Stimulated activated CD4-positive, alpha-beta T cell treated with anti-CD3 and anti-CD28 coated beads, Interleukin-2, amount 100 ng/mL, for 24 hours (primary cell): Measurements from ENCODE around the gene MAPK11.

Source experiments
- DNase-seq, 2 donors: peaks; one replicate each; pipeline ENCODE4 v3.0.0-alpha.2; 2020

The MAPK11 gene

DNA sequence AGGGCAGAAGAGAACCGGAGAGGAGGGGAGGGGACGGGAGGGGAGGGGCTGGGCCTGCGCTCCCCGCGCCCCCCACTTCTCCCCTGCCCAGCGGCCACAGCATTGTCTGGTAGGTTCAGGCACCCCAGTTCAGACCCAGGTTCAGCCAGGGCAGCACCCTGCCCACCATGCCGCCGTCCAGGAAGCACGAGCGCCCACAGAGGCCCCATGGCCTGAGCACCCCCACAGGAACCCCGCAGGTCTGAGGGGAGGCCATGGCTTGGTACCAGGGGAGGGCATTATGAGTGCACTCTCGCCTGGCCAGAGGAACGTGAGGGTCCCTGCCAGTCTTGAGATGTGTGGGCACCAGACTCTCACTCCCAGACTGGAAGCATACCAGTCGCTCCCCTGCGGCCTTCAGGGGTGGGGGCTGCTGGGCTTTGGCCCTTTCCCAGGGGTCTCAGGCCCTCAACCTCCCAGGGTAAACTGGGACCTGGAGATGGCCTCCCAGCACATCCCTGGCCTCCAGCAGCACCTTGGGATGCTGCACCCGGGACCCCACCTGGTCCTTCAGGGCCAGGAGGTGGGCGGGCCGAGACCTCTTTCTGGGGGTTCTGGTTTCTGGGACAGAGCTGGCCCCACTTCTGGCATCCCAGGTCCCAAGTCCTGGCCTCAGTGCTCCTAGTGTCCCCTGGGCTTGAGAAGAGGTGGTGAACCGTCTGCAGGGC lies 37.9 kb upstream of the MAPK11 start:
- DNase-seq: no peak

DNA sequence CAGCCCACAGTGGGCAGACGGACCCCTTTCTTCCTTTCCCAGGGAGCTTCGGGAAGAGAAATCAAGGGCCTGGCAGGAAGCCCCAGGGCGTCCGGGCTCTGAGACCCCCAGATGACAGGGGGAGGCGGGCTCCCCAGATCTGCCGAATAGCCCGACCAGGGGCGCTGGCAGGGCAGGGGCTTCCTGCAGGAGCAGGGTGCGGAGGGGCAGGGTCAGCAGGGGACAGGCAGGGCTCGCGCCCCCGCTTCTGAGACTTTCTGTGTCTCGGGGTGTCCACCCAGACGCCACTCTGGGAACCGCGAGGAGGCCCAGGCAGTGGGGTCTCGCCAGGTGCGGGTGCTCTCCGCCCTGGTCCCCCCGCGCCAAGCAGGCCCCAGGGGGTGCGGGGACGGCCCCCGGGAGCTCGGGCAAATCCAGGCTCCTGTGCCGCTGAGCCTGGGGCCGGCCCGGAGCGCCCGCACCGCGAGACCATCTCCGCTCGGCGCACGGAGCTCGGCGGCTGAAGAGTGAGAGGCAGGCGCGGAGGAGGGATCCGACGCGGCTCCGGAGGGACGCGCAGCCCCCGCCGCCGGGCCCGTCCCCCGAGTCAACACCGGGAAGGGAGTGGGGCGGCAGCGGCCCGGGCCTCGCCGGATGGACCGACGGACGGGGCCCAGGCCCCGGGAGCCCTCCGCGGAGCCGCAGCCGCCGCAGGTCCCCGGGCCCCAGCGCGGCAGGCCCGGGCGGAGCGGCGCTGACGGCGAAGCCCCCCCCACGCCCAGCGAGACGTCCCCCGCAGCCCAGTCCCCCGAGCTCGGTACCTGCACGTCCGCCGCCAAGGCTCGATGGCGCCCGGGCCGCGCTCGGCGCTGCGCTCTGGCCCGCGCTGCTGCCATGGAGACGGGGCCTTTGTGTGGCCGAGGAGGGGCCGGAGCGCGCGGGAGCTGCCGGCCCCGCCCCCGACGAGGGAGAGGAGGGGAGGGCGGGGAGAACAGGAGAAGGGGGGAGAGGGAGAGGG lies 36.9 kb upstream of the MAPK11 start, which contains the start of gene PLXNB2:
TSS of gene PLXNB2 (minus strand) at position 894 of the 997 bp plus-strand sequence. CDS start 17,062 bp downstream, outside the sequence.
- DNase-seq: peak in 1 of 2 donors; percentile 58

DNA sequence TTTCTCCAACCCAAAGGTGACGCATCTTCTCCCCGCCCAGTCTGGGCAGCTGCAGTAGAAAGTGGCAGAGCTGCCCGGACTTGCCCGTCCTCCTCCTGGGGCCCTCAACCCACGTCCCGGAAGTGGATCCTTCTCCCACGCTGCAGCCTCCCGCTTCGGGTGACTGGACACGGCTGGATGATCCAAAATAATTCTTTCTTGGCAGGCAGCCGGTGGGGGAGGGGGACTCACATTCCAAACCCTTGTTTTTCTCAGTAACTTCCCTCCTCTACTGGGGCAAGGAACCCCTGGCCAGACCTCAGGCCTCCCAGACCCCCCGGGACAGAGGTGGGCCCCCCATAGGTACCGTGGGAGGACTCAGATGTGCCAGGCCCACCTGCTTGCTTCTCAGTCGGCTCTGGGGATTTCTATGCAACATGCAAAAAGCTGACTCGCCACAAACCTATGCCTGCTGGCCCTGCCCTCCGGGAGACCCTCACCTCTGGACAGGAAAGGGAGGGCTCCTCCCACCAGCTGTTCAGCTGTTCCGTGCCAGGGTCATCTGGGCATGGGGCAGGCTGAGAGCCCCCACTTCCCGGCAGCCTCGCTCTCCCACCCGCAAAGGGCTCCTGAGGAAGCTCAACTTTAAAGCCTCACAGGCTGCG lies 35.9 kb upstream of the MAPK11 start:
- no peak for DNase-seq

GRCh38 chr22:50305393-50305922 lies 35.3 kb upstream of the MAPK11 start:
- DNase-seq: no peak

GRCh38 chr22:50304528-50305392 lies 34.6 kb upstream of the MAPK11 start:
- DNase-seq: no peak

GRCh38 chr22:50303848-50304527 lies 33.8 kb upstream of the MAPK11 start:
- no peak for DNase-seq

DNA sequence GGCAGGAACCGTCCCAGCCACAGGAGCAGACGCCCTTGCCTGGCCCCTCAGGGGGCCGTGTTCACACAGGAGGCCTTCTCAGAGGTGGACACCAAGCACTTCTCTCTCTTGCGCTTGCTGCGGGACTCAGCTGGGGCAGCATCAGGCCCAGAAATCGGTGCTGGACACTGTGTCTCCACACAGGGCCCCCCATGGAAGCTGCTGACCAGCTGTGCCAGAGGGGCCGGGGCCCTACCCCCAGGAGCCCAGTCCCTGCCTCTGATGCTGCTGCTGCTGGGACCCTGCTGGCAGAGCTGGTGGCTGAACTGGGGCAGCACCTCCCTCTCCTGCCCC lies 33.3 kb upstream of the MAPK11 start:
- DNase-seq: no peak

- no peak for DNase-seq
Measured at GRCh38 chr22:50302564-50302963, 32.4 kb upstream of the MAPK11 start.

GRCh38 chr22:50302041-50302541 lies 31.9 kb upstream of the MAPK11 start:
- no peak for DNase-seq

- no peak for DNase-seq
Measured at GRCh38 chr22:50301581-50301991, 31.4 kb upstream of the MAPK11 start.

DNA sequence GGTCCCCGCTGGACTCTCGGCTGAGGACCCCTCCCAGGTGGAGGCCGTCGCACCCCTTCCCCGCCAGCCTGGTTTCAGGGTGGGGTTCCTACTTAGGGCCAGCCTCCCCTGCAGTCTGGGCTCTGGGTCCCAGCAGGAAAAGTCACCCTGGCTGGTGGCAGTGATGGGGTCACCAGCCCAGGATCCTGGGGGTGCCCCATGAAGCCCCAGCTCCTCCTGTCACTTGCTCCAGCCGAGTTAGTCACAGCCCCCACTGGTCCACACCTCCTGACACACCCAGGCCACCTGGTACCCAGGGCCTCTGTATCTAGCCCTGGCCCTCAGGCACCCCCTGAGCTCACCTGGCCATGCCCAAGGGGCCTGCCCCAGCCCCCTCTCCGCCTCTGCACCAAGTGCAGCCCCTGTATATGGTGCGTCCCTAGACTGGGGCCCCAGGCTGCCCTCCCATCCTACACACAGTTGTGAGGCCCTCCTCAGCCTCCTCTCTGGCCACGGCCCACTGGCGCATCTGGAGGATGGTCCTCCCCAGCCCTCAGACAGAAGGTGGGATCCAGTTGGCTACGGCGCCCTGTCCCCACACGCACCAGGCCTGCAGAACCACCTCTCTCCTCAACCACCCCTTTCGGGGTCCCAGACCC lies 30.6 kb upstream of the MAPK11 start:
- DNase-seq: no peak

DNA sequence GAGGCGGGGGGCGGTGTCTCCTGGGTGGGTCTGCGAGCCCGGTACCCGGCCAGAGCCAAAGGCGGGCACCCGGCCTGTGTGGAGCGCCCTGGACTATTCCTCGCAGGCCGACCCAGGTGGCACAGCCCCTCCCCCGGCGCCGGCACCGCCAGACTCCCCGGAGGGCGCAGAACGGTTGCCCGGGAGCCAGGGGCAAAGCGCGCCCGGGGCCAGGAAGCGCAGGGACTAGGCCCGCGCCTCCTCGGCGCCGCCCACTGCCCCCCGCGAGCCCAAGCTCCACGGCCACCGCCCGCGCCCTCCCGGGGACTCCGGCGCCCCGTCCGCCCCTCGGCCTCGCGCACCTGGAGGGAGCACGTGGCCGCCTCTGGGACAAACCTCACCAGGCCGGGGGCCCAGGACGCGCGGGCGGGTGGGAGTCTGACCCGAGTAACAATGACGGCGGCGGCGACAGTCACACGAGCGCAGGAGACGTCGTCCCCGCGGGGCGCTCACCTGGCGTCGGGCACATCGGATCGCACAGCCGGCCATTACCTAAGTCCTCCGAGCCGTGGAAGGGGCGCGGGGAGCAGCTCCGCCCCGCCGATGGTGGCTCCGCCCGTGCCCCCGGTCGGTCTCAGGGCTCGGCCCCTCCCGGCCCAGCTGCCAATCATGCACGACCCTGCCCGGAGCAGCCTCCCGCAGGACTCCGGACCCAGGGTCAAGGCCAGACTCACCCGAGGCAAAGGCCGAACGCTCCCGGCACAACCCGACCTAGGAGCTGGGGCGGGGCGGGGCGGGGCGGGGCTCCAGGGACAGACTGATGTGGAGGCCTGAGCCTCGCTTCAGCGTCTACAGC lies 29.8 kb upstream of the MAPK11 start:
- DNase-seq: no peak

- no peak for DNase-seq
Measured at GRCh38 chr22:50298937-50299784, 29.0 kb upstream of the MAPK11 start.

DNA sequence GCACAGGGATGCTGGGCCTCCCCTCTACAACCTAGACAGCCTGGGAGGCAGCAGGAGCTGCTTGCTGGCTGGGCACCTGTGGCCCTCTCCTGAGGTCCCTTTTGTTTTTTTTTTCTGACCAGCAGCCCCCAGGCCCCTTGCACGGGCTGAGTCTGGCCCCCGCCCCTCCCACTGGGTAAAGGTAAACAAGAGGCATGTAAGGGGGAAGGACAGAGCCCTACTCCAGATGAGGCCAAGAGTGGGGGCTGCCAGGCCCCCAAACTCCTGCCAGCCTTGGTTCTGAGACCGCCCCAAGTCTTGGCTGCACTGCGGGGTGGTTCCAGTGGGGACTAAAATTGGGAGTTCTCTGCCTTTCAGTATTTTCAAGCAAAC lies 28.1 kb upstream of the MAPK11 start:
- DNase-seq: no peak

GRCh38 chr22:50297510-50298265 lies 27.5 kb upstream of the MAPK11 start:
- no peak for DNase-seq

DNA sequence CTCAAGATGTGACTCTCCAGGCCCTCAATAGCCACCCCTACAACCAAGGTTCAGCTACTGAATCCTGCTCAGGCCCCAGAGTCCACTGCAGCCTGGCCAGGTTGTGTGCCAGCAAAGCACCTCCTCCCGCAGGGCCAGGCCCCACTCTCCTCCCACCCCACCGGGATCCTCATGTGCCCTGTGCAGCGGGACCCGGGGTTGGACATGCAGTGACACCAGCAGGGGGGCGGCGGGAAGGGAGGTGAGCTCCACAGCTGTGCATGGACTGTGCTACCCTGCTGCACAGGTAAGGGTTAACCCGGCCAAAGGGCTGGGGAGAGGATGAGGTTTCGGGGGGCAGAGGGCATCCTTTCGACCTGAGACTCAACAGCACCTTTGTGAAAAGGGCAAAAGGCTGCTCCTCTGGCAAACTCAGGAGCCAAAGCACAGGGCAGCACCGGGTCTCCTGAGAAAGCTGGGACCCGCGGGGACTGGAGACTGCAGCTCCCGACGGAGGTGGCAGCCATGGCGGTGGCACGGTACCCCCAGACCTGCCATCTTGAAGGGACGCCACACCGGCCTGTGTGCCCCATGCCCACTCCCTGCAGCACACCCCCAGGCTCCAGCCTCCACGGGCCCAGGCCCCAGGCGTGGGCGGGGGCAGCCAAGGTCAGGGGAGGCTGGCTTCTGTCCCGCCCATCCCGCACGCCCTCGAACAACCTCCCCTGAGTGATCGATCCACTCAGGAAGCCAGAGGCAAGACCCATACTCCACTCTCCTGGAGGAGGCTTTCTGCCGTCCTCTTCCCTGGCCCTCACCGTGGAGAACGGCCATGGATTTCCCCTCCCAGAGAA lies 26.7 kb upstream of the MAPK11 start:
- DNase-seq: no peak

DNA sequence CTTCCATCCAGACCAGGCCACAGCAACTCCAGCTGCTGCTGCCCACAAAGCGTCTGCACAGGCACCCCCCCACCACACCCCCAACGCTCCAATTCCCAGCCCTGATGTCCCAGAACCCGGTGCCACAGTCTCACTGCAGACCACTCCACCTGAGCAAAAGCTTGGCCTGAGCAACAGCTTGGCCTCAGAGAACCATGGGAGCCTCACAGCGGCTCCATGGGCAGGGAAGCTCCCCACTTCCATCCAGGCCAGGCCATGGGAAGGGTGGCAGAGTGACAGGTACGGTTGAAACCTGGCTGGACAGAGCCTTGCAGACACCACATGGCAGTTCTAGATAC lies 24.1 kb upstream of the MAPK11 start:
- DNase-seq: no peak
